C4-2B (cell line): Measurements from ENCODE around the gene MKNK1.
"Not testable (repeated sequence)": the region's sequence is repeated elsewhere in the genome, so short reads cannot be mapped to it uniquely, and the experiment has no call there.

ENCODE experiments used
- H3K27ac ChIP-seq: fragments of 450-650 bp; 2 replicates; pipeline ENCODE4 v1.5.1; 2017
- CTCF ChIP-seq: fragments of 450-650 bp; conservative IDR thresholded peaks from 2 replicates; pipeline ENCODE4 v1.5.1; 2017; ENCODE audit warnings: mild to moderate bottlenecking
- ZFX ChIP-seq: fragments of 450-650 bp; IDR thresholded peaks from 2 replicates; pipeline ENCODE4 v1.6.1; 2017

The MKNK1 gene

GRCh38 chr1:46603858-46604549 lies at the start of gene MKNK1:
MKNK1 (minus strand) TSS chr1:46604268; CDS start chr1:46583327, 20,941 bp downstream.
- peak within 1 kb of the TSS; percentile 79 for H3K27ac ChIP-seq
- TF ChIP-seq CTCF (no peak), ZFX (no peak)

- H3K27ac ChIP-seq, result no peak overlapping the region
Observed at GRCh38 chr1:46653405-46653958, 49.4 kb upstream of the MKNK1 start.

GRCh38 chr1:46652321-46653100 lies 48.4 kb upstream of the MKNK1 start:
- H3K27ac ChIP-seq, result no peak overlapping the region
- TF ChIP-seq ZFX (no peak), CTCF (no peak)

More at GRCh38 chr1:46653405-46653958, 49.4 kb upstream of the MKNK1 start:
- TF ChIP-seq CTCF (no peak), ZFX (no peak)

GRCh38 chr1:46651152-46651551 lies 47.1 kb upstream of the MKNK1 start:
- not testable (repeated sequence) for H3K27ac ChIP-seq

GRCh38 chr1:46650491-46650890 lies 46.4 kb upstream of the MKNK1 start:
- no peak overlapping the region for H3K27ac ChIP-seq
- no peak for TF ChIP-seq ZFX
- TF ChIP-seq CTCF, result no peak

- no peak for TF ChIP-seq ZFX
- TF ChIP-seq CTCF, result no peak
- H3K27ac ChIP-seq, result no peak overlapping the region
Observed at GRCh38 chr1:46649764-46650163, 45.7 kb upstream of the MKNK1 start.

GRCh38 chr1:46647611-46648010 lies 43.5 kb upstream of the MKNK1 start:
- no peak for TF ChIP-seq ZFX
- TF ChIP-seq CTCF, result no peak
- no peak overlapping the region for H3K27ac ChIP-seq
